Activated T-helper 1 cell treated with anti-CD3 and anti-CD28 coated beads, Interleukin-2, amount 50 U/mL, for 16 hours (primary cell): ENCODE measurements around the gene PACSIN2.
"Not testable (repeated sequence)": the region's sequence is repeated elsewhere in the genome, so short reads cannot be mapped to it uniquely, and the experiment has no call there.

Experiments
- DNase-seq, 2 donors: peaks; one replicate each; pipeline ENCODE4 v3.0.0-alpha.2; 2020; ENCODE audit warnings: low read depth in 1 of 2, low spot score in 1 of 2

Gene PACSIN2

DNA sequence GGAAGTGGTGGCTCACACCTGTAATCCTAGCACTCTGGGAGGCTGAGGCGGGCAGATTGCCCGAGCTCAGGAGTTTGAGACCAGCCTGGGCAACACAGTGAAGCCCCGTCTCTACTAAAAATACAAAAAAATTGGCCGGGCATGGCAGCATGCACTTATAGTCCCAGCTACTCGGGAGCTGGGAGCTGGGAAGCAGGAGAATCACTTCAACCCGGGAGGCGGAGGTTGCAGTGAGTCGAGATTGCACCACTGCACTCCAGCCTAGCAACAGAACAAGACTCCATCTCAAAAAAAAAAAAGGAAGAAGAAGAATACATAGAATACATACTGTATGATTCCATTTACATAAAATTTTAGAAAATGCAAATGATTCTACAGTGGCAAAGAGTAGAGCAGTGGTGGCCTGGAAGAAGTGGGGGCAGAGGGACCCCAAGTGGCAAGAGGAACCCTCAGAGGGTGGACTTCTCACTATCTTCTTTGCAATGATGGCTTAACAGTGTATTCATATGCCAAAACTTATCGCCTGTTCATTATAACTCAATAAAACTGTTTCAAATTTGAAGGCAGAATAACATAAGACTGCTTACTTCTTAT lies 22.0 kb downstream of the PACSIN2 start:
- no peak for DNase-seq

DNA sequence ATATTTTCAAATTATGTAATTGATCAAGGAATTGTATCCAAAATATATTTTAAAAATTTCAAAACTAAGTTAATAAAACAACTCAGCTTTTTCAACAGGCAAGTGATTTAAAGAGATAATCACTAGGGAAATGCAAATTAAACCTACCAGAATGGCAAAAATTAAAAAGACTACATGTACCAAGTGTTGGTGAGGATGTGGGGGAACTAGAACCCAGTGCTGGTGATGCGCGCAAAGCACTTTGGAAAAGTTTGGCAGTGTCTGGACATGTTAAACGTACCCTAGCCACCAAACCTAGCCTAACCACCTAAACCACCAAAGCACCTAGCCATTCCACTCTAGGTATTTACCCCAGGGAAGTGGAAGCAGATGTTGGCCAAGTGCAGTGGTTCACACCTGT lies 22.9 kb downstream of the PACSIN2 start:
- DNase-seq, result no peak

DNA sequence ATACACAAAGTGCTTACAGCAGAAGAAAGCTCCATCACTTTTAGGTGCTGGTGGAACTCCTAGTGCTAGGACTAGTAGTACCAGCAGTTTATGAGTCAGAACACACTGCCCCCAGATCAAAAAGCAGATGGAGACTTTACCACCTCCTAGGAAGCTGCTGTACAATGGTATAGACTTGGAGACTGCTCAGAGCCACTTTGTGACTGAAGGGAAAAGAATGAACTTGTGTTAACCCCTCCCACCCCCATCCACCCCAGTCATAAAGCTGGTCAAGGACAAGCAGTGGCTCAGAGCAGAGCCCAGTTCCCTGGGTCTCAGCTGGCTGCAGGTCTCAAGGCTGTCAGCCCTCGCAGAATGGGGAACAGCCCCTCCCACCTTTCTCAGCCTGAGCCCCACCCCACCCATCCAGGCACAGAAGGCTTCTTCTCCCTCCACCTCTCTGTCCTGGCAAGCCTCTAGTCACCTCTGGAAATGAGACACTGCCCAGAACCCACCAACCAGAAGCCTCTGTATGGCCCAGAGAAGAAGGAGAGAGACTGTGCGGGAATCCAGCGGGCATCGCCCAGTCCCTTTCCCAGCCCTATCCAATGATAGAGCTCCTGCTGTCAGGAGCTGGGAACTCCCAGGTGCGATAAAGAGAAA lies 23.8 kb downstream of the PACSIN2 start:
- DNase-seq, result no peak

DNA sequence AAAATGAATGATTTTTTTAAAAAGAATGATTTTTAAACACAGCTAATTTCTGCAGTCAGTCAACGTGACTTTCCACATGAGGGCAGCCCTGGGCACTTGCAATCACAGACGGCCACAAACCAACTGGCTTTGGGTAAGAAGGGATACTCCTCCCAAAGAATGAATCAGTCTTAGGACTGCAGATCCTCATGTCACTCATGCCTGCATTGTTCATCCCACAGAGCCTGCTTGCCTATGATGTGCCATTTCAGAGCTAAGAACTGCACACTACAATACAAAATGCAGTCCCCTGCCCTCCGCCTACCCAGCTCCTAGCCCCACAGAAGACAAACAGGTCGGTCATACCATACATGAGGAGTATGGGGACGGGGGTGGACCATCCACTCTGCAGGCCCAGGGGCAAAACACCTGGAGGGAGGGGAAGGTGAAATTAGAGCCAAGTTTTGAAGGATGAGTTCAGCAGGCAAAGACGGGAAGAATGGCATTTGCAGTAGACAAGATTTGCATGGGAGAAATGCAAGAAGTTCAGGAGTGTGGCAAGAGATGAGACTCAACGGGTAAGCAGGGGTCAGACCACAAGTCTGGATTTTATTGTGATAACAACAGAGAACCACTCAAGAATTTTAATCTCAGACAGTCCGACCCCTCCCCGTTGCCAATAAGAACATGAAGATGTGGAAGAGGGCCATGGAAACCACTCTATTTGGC lies 24.7 kb downstream of the PACSIN2 start:
- no peak for DNase-seq

DNA sequence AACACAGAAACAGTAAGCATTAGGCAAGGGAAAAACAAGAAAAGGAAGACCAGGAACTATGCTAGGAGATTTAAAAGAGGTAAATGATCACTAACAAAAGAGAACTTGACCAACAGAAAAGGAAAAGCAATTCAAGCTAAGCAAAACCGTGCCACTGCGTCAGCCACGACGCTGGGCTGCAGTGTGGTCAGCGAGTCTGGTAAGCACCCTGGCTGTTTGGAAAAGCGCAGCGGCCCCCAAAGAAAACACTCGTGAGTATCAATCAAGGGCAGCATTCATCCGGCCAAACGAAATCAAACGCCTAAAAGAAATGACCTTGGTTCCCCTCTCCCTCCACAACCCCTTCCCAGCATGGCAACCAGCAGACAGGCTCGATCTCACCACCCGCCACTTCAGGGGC lies 28.8 kb downstream of the PACSIN2 start:
- no peak for DNase-seq

DNA sequence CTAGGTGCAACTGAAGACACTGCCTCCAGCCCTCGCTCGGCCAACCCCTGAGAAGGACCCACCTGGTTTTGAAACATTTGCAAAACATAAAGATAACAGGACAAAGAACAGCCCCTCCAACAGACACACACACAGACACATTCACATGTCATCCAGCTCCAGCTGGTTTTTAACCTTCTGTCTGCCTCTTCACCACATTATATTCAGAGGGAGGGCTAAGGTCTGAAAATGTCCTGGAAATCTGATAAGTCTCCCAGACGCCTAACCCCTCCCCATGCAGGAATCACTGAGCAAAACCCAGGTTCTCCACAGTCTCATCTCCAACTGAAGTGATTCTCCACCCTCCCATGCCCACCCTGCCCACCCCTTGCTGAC lies 29.4 kb downstream of the PACSIN2 start:
- DNase-seq, result no peak

DNA sequence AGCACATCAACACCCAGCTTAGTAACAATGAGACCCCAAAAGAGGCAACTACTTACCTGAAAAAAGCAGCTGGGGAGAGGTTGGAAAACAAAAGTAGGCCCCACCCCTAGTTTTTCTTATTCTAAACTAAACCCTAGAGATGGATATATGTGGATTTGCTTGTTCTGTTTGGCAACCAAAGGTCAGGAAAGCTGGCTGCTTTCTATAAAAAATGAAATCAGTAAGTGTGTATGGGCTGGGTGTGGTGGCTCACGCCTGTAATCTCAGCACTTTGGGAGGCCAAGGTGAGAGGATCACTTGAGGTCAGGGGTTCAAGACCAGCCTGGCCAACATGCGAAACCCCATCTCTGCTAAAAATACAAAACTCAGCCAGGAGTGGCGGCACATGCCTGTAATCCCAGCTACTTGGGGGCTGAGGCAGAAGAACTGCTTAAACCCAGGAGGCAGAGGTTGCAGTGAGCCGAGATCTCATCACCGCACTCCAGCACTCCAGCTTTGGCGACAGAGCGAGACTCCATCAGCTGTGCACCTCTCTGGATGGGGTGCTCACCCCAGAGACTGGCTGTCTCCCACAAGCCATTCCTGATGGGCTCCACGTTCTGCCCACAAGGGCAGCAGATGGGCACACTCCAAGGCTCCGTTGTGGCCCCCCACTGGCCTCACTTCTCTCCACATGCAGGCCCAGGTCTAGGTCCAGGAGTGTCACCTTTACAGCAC lies 30.0 kb downstream of the PACSIN2 start:
- no peak for DNase-seq

DNA sequence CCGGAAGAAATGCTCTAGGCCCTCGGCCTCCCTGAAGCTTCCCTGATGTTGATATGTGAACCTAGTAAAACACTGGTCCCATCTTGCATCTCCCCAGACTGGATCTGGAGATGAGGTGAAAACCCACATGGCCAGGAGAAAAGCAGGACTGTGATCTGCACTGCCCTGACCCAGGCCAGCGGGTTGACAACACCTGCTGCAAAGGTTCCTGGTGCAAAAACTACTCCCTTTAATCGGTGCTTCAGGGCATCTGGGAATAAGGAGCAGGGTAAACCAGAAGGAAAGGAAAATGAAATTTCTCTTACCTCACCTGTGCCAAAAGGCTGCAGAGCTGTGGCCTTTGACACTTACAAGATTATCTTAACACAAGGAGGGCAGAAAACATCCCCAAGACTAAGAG lies 30.6 kb downstream of the PACSIN2 start:
- no peak for DNase-seq

DNA sequence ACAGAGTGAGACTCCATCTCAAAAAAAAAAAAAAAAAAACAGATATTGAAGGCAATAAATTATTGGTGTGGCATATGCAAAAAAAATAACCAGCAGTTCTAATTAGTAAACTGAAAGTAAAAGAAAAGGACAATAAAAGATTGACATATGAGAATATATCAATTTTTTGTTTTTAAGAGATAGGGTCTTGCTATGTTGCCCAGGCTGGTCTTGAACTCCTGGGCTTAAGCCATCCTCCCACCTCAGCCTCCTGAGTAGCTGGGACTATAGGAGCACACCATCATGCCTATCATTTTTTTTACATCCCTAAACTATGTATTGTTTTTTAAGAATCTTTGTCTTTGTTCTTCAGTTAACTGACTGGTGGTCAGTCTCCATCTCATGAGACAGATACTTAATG lies 31.5 kb downstream of the PACSIN2 start:
- no peak for DNase-seq

DNA sequence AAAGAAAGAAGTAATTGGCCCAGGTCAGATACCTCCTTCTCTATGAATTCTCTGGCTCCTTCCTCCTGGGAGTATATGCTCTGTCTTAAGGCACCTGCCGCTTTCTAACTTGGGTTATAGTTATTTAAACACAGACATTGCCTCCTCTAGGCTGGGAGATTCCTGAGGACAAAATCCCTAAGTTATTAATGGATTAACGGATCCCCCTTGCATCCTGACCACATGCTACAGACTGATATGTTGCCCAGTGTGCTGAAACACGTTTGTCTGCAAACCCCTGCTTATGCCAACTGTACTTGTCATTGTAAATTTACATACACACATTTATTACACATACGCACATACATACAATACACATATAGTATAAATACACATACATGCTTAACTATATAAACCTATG lies 35.3 kb downstream of the PACSIN2 start:
- no peak for DNase-seq

DNA sequence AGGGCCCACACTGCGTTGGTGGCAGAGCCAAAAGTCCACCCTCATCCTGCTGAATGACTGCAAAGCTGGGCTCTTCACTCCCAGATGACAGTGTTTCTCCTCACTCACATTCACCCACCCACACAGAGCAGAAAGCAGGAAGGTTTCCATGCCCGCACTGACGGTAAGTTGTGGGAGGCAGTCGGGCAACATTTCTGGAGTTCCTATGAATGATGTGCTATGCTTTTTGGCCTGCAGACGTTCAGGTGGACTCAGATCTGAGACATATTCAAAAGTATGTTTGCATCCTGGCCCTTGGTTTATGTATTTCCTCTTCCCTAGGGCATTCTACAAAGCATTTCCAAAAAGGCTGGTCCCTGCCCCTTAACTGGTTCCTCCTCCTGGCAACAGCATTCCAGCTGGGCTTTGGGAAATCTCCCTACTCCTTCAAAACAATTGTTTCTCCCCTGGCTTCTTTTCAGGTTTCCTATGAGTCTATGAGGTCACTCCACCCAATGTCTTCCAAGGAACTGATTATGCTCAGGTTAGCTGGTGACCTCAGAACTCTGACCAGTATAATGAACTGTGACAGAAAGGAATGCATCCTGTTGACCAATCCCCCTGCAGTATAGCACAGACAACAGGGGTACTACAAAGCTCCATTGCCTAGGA lies 36.4 kb downstream of the PACSIN2 start:
- no peak for DNase-seq

DNA sequence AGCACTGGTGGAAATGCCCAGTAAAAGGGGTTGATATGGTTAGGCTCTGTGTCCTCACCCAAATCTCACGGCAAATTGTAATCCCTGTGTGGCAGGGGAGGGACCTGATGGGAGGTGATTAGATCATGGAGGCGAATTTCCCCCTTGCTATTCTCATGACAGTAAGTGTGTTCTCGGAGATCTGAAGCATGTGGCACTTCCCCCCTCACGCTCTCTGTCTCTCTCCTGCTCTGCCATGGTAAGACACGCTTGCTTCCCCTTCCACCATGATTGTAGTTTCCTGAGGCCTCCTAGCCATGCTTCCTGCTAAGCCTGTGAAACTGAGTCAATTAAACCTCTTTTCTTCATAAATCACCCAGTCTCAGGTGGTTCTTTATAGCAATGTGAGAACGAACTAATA lies 37.4 kb downstream of the PACSIN2 start:
- DNase-seq, result no peak

DNA sequence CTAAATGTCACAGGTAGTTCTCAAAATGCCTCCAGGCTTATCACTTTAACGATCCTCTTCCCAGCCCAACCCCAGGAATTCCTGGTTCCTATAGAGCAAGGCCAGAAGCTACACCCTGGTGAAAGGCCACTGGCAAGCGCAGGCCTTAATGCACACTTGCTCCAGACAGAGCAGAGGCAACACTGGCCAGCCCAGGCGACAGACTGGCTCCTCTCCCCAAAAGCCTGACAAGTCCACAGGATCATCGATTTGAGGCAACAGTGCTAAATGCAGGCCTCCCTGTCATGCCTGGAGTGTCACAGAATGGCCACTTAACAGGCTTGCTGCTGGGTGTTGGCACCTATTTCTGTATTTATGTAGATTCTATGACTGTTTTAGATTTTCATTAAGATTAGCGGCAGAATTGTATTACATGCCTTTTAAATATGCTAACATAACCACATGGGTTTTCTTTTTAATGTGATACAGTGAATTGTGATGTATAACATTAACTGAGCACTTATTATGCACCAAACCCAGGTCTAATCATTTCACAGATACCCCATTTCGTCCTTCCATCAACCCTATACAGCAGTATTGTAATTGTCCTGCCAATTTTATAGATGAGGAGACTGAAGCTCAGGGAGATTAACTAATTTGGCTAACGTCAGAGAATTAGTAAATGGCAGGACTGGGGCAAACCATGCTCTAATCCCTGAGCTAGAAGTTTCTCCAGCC lies 38.6 kb downstream of the PACSIN2 start:
- no peak for DNase-seq

DNA sequence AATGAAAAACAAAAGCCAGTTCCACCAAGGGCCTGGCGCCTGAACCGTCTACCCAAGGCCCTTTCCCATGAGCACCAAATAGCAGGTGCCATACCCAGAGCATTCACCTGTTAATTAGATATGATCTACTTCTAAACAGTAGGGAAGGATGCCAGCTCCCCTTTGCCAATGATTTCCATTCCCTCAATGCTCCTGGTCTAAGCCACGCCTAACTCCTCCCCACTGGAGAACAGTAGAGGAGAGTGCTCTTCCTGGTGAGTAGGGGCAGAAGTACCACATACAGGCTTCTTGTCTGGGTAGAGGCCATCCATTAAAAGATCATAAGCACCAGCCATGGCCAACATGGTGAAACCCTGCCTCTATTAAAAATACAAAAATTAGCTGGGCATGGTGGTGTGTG lies 40.7 kb downstream of the PACSIN2 start:
- no peak for DNase-seq

DNA sequence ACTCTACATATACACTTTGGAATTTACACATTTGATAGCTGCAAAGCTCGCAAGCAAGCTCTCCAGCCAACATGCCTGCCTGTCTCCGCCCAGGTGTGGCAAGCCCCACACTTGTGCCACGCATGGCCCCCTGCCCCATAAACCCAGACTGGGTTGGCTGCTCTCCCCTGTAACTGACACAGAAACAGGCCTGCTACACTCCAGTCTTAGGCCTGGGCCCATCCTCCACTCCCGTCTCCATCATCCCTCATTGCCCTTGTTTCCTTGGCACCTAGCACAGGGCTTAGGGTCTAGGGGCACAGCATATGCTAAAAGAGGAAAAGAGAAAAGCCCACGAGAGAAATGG lies 41.4 kb downstream of the PACSIN2 start:
- no peak for DNase-seq

DNA sequence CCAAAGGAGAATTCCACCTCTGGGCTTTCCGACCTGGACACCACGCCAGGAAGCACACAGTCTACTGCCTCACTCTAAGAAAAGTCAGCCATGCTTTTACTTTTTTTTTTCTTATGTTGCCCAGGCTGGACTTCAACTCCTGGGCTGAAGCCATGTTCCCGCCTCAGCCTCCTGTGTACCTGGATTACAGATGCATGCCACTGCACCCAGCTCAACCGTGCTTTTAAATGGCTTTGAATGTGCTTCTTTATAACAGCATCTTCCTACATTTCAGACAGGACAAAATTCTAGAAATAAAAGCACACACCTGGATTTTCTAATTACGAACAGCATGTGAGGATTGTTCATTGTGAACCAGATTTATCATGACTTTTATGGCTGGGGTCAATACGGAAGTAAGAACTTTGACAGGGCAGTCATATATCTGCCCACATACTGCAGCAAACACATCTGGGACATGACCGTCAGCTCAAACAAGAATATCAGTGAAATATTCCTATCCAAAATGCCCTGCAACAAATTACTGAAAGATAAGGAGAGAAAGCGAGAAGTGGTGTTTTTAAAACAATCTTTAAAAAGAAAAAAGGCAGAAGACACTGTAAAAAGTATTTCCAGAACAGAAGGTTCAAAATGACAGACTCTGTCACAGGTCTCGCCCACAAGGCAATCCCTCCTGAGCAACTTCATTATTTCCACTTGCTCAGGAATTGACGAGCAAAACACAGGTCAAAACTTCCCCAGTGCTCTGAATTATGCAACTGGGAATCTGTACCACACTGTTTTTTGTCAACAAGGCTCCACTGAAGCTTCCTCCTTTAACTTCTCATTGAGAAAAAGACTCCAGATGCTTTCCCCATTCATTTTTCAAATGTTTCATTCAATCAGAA lies 42.1 kb downstream of the PACSIN2 start:
- no peak for DNase-seq

DNA sequence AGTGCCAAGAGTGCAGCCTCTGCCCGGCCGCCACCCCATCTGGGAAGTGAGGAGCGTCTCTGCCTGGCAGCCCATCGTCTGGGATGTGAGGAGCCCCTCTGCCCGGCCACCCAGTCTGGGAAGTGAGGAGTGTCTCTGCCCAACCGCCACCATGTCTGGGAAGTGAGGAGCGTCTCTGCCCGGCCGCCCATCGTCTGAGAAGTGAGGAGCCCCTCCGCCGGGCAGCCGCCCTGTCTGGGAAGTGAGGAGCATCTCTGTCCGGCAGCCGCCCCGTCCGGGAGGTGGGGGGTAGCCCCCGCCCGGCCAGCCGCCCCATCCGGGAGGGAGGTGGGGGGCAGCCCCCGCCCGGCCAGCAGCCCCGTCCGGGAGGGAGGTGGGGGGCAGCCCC lies 43.5 kb downstream of the PACSIN2 start:
- DNase-seq, result not testable (repeated sequence)

DNA sequence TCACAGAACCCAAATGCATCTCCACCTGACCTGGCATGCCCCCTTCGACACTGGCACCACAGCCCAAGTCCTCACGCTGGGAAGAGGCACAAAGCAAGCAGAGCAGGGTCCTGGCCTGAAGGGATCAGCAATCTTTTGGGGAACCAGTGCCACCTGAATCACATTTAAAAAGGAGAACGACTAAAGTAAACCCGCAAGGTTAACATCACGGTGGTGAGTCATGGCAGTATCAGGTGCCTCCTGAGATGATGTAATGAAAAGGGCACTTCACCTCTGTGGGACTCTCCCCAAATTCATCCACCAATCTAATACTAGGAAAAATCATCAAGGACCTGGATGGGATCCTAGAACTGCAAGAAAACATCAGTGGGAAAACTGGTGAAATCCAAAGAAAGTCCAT lies 44.9 kb downstream of the PACSIN2 start:
- no peak for DNase-seq

DNA sequence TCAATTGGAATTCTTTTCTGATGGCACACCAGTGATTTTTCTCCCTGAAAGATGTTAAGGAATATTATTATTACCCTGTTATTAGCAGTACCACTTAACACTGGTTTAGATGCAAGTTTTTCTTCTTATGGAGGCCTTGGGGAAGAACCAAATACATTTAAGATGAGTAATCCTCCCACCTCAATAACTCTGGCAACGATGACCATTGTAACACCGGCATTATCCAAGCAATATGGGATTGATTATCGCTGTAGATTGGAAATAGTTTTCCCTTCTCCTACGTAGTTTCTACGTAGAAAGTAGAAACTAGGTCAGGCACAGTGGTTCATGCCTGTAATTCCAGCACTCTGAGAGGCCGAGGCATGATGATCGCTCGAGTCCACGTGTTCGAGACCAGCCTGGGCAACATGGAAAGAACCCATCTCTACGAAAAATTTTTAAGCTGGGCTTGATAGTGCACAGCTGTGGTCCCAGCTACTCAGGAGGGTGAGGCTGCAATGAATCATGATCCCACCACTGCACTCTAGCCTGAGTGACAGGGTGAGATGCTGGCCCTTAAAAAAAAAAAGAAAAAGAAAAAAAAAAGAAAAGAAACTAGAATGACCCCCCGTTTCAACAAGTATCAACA lies 45.5 kb downstream of the PACSIN2 start:
- no peak for DNase-seq

DNA sequence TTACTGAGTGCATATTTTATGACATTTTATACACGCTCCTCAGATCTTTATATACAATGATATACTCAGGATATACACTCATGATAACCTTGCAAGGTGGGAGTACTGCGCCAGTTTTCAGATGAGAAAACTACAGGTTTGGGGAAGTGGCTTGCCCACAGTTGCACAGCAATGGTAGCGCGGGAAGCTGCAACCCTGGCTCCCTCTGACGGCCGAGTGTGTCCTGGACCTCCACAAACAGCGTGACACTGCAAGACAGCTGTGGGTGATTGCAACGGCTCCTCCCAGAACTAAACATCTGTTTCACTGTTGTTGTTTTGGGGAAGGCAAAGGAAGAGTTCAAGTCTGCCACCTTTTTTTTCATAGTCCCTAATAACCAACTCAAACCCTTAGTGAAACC lies 47.0 kb downstream of the PACSIN2 start:
- DNase-seq, result no peak
